Activated CD4-positive, alpha-beta T cell treated with anti-CD3 and anti-CD28 coated beads for 4 hours (primary cell): ENCODE results near the gene PAX6.

Experiments
- DNase-seq, 2 donors: peaks; one replicate each; pipeline ENCODE4 v3.0.0-alpha.2; 2020

PAX6 gene

DNA sequence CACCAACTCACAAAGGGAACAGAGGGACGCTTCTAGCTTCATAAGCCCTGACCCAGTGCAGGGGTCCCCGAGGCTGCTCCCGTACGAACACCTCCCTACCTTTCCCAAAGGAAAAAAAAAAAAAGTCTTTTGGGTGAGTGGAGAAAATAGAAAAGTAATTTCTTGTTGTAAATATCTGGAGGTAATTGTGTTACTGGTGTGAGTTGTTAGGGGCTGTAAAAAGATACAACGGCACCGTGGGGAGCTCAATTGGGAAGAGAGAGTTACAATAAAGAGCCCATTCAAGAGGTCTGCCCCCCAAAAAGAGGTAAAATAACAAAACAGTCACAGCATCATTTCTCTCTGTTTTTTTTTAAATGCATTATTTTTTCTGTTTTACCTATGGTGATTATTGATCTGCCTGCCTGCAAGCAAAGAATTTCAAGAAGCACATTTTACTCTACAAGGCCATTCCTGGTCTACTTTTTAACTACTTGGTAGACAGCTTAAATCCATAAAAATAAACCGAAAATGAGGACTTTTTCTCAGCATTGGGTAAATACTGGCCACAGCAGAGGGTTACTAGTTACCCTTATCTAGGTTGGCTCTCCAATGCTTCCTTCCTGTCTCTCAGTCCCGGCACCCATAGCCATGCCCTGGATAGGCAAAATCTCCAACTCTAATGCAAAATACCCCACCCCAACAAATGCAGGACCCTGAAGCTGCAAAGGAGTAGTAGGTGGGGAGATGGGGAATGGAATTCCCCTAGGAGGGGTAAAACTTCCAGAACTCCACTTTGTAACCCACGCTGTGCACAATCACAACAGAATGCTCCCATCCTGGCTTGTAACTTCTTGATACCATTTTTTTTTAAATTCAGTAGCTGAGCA lies 3.1 kb downstream of the PAX6 start:
- no peak for DNase-seq

DNA sequence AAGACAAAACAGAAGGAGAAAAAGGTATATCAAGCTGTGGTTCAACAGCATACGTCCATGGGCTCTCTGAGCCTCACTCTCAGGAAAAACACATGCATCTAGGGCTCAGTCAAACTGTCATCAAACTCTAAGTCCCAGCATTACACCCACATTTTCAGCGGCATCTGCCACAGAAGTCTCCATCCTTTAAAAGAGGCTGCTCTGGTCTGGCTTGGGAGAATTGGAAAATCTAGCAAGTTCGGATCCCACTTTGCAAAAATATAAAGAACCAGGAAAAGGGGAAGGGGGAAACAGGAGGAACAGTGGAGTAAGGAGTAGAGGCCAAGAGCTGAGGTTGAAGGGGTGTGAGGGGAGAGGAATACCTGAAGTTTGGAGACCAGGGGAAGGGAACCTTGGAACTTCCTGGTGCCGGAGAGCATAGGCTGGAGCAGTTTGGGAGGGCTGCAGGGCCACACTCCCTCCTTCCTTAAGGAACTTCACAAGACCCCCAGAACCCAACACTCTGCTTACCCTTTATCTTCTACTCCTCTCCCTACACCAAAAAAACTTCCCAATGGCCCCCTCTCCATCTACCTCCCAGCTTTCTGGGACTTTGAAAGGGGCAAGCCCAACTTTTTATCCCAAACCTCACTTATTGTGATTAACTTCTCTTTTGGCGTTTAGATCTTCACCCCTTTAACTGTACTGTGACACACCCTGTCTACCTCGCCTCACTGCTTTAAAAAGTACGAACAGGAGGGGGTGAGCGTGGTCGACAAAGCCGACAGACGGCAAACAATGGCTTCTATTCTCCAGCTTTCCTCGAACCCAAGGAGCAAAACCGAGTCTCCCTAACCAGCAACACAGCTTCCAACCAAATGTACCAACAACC lies 4.0 kb downstream of the PAX6 start:
- no peak for DNase-seq

DNA sequence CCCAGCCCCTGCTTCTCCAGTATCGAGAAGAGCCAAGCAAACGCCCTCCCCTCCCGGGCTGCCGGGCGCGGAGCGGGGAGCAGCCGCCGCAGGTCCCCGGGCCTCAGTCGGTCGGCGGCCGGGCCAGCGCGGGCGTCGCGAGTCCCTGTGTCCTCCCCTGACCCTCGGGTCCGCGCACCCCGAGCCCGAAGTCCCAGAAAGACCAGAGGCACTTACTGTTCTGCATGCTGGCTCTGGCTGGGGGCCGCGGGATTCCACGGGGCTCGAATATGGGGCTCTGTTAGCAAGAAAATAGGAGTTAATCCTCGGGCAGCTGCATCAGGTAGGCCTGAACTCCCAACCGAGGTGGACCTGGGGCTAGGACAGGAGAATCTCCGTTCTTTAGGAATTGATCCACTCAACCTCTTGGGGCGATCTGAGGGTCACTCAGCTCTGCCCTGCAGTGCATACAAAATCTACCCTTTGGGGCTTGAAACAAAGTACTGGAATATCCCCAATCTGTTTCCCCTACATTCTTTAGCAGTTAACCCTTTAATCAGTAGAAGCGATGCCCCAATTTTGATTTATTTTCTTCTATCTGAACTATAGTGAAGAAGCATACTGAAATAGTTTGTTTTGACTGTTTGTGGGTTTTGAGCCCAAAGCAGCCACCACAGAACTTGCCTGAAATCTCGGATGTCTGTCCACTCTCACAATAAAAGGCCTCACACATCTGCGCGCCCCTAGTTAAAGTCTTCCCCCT lies 4.8 kb downstream of the PAX6 start:
- DNase-seq, result no peak

DNA sequence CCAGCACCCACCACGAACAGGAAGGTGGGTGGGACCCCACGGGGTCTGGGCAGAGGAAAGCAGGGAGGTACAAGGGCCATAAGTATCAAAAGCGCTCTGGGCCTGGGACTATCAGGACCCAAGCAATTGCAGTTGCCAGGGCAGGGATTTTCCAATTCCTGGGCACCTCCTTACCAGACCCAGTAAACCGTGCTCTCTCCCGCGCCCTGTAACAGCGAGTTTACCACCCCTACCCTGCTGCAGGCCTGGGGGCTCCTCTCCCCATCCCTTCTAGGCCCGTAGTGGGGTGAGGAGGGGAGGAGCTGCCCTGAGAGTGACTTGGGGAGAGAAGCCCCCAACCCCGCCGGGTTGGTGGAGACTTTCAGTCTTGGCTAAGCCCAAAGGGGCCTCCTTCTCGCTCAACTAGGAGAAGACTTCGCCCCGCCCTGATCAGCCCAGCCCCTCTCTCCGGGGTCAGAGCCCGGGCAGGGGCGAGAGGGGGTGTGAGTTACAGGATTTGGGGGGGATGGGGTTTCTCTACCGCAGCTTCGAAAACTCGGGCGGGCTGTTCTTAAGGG lies 5.4 kb downstream of the PAX6 start:
- DNase-seq, result no peak

DNA sequence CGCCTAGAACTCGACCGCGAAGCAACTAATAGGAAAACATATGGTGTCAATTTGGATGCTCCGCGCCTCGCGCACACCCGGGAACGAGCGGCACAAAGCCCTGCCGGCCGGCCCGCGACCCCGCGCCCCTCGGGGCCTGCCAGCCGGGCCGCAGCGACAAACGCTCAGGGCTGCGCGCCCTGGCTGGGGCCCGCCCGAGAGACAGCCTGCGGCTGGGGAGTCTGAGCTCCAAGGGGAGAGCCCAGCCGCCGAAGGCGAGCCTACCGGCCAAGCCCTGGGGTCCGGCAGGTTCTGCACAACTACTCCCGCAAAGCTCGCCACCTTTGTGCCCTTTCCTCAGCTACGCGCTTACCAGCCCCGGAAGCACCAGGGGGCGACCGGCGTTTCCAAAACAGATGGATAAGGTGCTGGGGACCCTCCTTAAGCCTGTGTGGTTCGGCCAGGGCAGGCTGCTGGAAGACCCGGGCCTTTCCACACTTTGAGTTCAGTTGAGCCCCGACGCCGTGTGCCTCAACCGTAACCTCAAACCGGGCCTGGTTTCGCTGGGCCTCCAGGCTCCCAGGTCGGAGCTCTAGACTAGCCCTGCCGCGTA lies 6.0 kb downstream of the PAX6 start:
- no peak for DNase-seq

DNA sequence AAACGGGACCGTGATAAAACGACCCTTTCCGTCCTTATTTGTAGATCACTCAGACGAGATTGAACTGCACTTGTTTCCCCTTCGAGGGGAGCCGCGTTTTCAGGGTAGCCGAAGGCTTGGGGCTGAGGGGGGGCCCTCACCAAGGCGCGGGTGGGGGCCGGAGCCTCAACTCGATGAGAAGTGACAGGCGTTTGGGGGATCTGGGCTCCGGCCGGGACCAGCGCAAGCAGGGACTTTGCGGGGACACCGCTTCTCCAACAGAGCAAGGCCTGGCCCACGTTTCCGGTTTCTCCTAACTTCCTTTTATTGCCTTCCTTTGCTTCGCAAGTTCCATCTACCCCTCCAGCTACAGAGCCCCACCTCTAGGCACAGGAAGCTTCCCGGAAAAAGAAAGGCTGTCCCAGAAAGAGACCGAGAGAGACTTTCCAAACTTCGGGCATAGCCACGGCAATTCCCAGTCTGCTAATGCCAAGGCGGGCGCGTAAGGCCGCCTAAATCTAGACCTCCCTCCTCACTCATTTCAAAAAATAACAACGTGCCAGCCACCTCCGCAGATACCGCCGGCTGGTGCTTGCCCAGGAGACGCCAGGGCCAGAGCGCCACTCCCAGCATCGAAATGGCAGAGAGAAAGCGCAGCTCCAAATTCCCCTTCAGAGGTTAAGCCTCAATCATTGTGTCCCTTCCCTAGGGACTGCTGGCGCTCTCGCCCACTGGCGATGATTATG lies 6.6 kb downstream of the PAX6 start:
- no peak for DNase-seq

DNA sequence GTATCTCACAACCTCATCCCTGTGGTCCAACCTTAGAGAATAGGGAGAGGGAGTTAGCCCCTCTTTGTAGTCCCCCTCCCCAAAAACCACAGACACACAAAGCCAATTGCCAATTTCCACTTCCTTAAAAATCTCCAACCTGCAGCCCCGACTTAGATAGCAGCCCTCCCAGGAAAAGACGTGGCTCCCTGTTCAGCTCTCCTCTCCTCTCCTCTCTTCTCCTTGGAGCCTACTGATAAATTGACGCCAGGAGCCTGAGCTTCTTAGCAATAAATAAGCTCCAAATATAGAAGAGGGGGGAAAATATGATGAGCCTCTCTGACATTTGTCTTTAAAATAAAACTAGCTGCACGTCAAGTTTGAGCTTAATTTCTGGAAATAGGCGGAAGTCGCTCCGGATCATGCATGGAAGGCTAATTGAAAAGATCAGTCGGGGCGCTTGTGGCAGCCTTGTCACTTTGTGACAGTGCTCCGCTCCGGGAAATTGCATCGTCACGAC lies 7.3 kb downstream of the PAX6 start:
- no peak for DNase-seq

DNA sequence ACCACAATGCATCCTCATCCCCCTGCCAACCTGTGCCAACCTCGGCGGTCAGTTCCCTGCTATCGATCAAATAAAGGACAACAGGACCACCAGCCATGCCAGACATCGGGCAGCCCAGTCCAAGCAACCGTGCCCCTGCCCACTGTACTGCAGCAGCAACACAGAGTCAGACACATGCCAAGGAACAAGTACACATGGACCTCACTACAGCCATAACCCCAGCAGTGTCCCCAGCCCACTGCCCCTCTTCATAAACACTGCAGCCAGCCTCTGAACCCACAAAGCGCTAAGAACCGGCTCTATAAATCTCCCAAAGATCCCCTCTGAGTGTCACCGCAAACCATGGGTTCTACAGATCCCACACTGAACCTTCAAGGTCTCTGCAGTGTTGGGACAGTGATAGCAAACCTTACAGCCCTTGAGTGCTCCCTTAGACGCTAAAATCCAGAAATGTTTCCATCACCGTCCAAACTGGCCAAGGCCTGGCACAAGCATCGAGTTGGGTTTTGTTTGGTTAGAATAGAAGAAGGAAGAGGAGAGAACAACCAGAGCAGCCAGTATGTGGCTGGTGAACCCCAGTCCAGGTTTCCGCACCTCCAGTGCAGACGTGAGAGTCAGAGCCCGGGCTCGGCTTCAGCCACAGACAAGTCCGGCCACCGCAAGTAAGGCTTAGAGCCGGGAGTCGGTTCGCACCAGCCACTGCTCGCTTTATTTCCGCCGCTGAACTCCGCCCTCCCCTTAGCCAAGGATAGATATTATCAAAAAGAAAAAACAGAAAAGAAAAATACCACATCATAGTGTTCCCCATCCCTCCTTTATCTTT lies 7.9 kb downstream of the PAX6 start:
- no peak for DNase-seq

DNA sequence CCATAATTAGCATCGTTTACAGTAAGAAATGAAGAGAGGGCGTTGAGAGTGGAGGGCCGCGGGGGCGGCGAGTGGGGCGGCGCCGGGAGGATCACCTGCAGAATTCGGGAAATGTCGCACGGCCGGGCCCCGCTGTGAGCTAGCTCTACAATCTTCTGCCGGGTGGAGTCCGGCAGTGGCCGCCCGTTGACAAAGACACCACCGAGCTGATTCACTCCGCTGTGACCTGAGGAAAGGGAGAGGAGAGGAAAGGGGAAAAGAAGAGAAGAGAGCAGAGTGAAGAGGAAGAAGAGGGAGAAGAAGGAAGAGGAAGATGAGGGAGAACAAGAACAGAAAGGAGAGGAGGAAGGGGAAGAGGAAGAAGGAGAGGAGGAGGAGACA lies 8.5 kb downstream of the PAX6 start:
- DNase-seq, result no peak

DNA sequence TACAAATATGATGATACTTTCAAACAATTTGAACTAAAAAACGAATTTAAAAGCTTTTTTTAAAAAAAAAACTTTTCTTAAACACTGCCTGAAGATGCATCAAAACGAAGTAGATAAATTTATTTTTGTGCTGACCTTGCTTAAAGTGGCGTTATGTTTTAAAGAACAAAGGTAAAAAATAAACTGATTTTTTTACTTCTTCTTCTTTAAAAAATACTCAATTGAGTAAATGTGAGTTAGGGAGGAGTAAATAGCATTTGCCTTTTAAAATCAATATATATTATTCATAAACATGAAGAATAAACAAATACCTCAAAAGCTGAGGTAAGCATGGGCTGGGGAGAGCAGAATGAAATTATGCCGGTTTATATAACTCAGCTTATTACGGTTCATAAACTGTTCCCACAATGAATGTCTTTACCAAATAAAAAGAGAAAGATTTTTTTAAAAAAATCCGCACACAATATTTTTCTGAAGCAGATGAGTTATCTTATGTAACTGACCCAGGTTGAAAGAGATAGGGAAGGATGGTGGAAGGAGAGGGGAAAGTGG lies 9.0 kb downstream of the PAX6 start:
- DNase-seq, result no peak

DNA sequence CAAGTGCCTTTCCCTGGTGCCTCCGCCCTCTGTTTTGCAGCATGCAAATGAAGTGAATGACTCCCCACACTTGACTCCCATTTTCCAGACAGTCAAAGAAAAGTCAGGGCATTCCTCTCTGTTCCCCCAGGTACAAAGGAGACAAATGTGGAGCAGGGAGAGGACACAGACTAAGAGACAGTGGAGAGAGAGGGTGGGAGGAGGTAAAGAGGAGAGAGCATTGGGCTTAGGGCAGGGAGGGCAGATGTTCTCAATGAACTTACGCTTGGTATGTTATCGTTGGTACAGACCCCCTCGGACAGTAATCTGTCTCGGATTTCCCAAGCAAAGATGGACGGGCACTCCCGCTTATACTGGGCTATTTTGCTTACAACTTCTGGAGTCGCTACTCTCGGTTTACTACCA lies 9.8 kb downstream of the PAX6 start:
- DNase-seq, result no peak

DNA sequence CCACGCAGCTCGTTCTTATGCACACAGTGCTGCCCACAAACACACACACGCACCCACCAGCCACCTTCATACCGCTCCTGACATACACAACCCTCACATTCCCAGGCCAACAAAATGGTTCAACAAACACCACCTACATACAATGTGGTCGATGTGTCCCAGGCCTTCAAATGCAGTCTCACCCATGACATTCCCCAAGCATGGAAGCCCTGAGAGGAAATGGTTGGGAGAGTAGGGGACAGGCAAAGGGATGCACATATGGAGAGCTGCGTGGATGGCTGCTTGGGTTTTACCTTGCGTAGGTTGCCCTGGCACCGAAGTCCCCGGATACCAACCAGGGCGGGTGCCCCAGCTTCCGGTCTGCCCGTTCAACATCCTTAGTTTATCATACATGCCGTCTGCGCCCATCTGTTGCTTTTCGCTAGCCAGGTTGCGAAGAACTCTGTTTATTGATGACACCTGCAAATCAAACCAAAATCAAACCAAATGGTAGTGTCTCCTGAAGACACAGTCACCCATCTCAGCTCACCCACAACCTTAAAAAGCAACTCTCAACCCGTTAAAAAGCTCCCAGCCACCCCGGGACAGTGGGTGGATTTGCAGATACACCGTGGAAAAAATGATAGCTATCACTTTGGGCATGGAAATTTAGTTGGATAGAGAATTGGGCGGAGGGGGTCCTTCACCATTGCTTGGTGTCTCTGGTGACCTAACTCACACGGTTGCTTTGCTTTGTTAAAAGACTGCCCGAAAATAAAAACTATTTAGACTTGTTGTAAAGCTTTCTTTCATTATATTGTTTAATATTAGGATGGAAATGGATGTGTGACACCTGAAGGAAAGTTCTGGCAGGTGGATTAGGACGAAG lies 10.5 kb downstream of the PAX6 start:
- no peak for DNase-seq

DNA sequence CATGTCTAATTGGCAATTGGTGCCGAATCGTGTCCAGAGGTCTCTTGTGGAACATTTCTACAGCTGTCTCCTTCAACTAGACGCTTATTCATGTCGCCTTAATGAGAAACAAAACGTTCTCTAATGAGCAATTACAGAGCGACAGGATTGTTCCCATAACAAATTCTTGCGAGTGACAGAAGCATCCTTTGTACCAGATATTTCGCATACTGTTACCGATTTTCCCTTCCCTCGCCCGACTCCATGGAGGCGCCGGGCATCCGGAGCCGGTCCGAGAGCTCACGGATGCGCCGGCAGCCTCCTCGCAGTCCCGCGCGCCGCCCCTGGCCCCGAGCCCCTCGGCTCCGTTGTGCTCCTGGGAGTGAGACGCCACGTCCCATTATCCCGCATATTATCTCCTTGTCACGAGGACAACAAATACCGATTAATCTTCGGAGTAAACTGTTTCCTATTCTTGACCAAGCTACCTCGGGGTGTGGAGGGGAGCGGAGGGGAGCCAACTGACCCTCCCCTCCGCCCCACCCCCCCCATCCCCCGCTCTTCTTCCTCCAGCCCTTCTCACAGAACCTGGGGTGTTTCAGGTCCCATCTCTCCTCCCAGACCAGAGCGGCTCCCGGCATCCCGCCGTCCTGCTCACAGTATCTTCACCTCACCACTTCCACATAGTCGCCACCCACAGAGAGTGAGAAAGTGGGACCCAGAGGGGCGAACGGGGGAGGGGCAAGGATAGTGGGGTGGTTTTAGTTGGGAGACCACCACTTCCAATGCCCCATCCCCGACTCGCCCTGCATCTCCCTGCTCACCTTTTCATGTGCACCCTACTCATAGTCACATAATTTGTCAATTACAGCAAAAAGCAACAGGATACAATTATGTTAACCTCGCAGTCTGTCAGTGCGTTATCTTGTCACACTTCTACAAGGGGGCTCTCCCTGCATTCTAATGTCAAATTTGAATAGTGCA lies 11.4 kb downstream of the PAX6 start:
- DNase-seq, result no peak

DNA sequence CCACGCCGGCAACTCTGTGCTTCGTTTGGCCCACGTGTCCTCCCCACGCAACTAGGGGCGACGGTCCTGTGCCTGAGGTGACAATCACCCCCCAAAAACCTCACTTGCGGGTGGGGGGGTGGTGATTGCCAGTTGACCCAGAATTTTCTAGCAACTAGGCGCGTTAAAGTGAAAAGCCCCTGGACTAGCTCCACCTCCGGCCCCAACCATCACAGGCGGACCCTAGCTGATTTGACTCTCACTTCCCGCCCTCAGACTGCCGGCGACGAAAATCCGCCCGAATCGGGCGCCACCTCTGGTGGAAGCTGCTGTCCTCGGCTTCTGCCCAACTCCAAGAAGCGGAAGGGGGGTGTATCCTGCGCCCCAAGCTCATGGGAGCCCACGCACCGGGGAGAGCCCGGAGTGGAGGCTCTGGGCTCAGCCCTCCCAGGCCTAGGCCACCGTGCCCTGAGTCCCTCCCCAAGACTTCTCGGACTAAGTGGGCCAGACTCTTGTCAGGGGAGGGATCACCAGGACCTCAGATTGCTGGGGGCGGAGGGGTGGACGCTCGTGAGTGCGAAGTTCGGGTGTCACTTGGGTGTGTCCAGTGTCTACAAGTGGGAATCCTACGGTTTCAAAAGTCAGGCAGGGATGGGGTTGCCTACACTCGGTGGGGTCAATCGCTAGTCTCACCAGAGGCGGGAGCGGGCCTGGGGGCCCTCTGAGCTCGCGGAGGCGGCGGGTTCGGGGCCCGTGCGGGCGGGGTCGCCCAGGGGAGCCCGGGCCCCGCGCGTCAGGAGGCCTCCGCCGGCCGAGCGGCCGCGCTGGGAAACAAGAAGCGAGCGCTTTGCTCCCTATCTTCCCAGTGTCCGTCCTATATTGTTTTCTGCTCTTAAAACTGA lies 12.3 kb downstream of the PAX6 start:
- DNase-seq, result no peak

DNA sequence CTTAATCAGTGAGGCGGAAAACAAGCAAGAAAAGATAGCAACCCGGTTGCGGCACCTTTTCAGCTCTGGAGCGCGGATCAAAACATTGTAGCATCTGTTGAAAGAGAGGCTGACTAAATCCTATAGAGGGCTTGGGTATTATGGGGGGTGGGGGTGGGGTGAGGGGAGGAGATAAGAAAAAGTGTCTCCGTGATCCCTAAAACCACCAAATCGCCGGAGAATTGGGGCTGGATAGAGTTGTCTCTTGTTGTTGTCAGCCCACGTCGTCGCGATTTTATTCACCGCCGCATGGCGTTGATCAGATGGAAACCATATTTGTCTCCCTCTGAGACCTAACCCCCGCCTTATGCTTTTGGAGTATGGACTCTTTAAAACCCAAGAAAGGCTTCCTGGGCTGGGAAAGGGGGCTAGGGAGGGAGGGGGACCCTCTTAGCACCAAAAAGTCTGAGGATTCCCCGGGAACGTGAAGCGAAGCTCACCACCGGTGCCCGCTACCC lies 13.0 kb downstream of the PAX6 start:
- no peak for DNase-seq

DNA sequence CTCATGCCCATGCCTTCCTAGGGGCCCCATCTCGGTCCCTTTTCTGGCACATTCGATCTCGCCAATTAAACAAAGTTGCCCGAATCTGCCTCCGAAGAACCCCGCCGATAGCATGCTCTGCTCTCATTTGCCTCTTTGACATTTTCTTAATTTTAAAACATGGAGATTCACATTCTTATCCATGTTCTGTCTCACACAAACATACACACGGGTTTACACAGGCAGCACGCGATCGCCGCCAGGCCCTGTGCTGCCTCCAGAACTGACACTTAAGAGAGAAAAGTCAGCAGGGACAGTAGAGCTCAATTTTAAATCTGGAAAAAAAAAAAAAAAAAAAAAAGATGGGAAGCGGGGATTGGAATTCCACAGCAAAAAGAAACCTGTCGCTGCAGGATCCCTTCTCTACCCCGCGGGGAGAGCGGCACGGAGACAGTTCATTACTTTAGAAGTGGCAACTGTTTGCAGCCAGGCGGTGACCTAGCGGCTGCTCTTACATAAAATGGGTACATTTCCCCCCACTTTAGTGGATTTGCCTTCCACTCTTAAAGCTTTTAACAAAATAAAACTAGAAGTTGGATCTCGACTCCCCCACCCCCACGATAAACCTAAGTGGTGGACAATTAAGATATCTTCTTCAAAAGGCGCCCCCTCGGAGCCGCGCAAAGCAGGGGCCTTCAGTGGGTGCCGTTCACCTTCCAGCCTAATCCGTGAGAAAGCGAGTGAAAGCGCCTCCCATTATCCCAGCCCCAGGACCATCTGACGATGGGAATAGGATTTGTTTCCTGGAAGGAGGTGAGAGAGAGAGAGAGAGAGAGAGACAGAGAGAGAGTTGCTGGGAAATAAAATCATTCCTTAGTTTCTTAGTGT lies 13.7 kb downstream of the PAX6 start:
- no peak for DNase-seq
